C4-2B (cell line): ENCODE measurements around the gene IFT20.

Experiments used
- ZFX ChIP-seq: fragments of 450-650 bp; IDR thresholded peaks from 2 replicates; pipeline ENCODE4 v1.6.1; 2017
- TF ChIP-seq, protein P1 (sequence below): fragments of 450-650 bp; conservative IDR thresholded peaks from 2 replicates; pipeline ENCODE4 v1.5.1; 2017; ENCODE audit warnings: mild to moderate bottlenecking

GRCh38 chr17:28306954-28307401 lies 28.3 kb downstream of the IFT20 start:
- TF ChIP-seq, protein P1, sequence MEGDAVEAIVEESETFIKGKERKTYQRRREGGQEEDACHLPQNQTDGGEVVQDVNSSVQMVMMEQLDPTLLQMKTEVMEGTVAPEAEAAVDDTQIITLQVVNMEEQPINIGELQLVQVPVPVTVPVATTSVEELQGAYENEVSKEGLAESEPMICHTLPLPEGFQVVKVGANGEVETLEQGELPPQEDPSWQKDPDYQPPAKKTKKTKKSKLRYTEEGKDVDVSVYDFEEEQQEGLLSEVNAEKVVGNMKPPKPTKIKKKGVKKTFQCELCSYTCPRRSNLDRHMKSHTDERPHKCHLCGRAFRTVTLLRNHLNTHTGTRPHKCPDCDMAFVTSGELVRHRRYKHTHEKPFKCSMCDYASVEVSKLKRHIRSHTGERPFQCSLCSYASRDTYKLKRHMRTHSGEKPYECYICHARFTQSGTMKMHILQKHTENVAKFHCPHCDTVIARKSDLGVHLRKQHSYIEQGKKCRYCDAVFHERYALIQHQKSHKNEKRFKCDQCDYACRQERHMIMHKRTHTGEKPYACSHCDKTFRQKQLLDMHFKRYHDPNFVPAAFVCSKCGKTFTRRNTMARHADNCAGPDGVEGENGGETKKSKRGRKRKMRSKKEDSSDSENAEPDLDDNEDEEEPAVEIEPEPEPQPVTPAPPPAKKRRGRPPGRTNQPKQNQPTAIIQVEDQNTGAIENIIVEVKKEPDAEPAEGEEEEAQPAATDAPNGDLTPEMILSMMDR = no peak
- no peak for TF ChIP-seq ZFX
